Measurements from ENCODE around the gene IPO5.

Gene IPO5

DNA sequence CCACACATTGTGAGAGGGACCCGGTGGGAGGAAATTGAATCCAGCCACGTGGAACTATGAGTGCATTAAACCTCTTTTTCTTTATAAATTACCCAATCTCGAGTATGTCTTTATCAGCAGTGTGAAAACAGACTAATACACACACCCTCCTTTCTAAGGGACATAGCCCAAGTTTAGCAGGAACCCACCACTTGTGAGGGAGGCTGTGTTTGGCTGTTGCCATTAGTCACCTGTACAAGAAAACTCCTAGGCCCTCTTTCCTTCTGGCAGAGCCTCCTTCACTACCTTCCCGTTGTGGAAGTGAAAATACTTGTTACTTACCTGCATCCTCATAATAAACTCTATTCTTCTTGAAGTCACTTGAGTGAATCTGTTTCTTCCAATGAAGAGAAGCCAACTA lies 113.2 kb downstream of the IPO5 start:
- no peak for DNase-seq

DNA sequence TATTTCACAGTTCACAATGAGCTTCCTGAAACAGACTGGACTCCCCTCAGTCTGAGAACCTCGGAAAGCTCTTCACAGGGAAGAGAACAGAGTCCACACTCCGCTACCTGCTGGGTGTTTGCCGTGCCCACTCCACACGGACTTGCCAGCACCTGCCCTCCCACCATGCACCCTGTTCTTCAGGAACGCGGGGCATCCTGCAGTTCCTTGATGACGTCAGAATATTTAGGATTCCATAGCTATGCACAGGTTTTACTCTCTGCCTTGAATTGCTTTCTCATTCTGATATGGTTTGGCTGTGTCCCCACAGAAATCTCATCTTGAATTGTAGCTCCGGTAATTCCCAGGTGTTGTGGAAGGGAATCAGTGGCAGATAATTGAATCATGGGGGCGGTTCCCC lies 115.0 kb downstream of the IPO5 start:
- DNase-seq, result no peak

- no peak for DNase-seq
Measured at GRCh38 chr13:98069985-98070384, 116.5 kb downstream of the IPO5 start.

DNA sequence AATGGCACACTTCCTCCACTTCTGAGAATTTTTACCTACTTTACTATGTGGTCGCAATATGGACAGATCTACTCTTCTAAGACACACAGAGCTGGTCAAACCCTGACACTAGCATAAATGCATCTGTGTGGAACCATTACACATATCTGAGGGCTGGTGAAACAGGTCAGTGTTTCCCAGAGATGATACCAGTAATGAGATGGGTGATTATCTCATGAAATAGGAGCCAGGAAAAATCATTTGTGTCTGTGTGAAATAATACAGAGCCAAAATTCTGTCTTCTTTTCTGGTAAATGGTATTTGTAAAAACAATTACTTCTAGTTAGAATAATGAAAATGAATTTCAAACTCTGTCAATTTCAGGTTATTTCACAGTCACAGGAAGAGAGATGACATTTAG lies 117.8 kb downstream of the IPO5 start:
- no peak for DNase-seq

GRCh38 chr13:98072476-98072875 lies 119.0 kb downstream of the IPO5 start:
- DNase-seq, result no peak
